CD4-positive, CD25-positive, alpha-beta regulatory T cell (primary cell): Measurements from ENCODE around the gene AFF1. TPM values are rescaled to one million over a fixed set of nuclear protein-coding genes. Genes with fewer than 3 reads are reported as not detected.

Experiments used
- ATAC-seq, 2 donors: fragments of 150-1000 bp; cut with Tn5 transposase; one replicate each; pipeline ENCODE4 v1.10.0; 2021; ENCODE audit warnings: low read depth in 2 of 2, moderate number of reproducible peaks in 2 of 2, moderate library complexity in 1 of 2
- DNase-seq, 3 donors: peaks; one replicate each; pipeline versions ENCODE4 v3.0.0 to v3.0.0-alpha.2; 2012 to 2022; ENCODE audit warnings: mixed read lengths in 1 of 3
- H3K27ac ChIP-seq: one replicate; pipeline ENCODE4 v1.7.0; 2013; ENCODE audit warnings: mild to moderate bottlenecking, low read length; ENCODE audit not compliant: insufficient read depth, poor library complexity, severe bottlenecking
- H3K27me3 ChIP-seq: one replicate; pipeline ENCODE4 v1.7.0; 2013; ENCODE audit warnings: low read length; ENCODE audit not compliant: control insufficient read depth, insufficient read depth
- H3K36me3 ChIP-seq: one replicate; pipeline ENCODE4 v1.7.0; 2013; ENCODE audit warnings: mild to moderate bottlenecking, low read length, moderate library complexity; ENCODE audit not compliant: control insufficient read depth, insufficient read depth
- H3K4me1 ChIP-seq: 2 replicates; pipeline ENCODE4 v1.7.0; 2013; ENCODE audit warnings: mild to moderate bottlenecking, low read length; ENCODE audit not compliant: insufficient read depth, control insufficient read depth, poor library complexity, severe bottlenecking
- H3K4me3 ChIP-seq: one replicate; pipeline ENCODE4 v1.7.0; 2013; ENCODE audit warnings: low read depth, mild to moderate bottlenecking, low read length, moderate library complexity
- H3K9me3 ChIP-seq, 2 experiments: 1 replicate in 1 of 2; 2 replicates in 1 of 2; pipeline ENCODE4 v1.7.0; 2013; ENCODE audit warnings: low read length in 2 of 2, mild to moderate bottlenecking in 1 of 2, moderate library complexity in 1 of 2; ENCODE audit not compliant: control insufficient read depth in 2 of 2
- H3K27ac Mint-ChIP-seq, 3 donors: one replicate each; pipeline ENCODE4 v1.8.0; 2020 to 2022; ENCODE audit warnings: mild to moderate bottlenecking in 3 of 3, mixed read lengths in 3 of 3, moderate library complexity in 2 of 3
- H3K27me3 Mint-ChIP-seq: one replicate; pipeline ENCODE4 v1.8.0; 2022; ENCODE audit warnings: mild to moderate bottlenecking, mixed read lengths
- H3K36me3 Mint-ChIP-seq: one replicate; pipeline ENCODE4 v1.8.0; 2020; ENCODE audit warnings: mixed read lengths
- H3K4me1 Mint-ChIP-seq, 4 donors: one replicate each; pipeline ENCODE4 v1.8.0; 2020 to 2022; ENCODE audit warnings: mixed read lengths in 4 of 4, mild to moderate bottlenecking in 1 of 4
- H3K4me3 Mint-ChIP-seq, 4 donors: one replicate each; pipeline ENCODE4 v1.8.0; 2020 to 2022; ENCODE audit warnings: mild to moderate bottlenecking in 4 of 4, mixed read lengths in 4 of 4, moderate library complexity in 3 of 4
- H3K9me3 Mint-ChIP-seq, 7 donors: one replicate each; pipeline ENCODE4 v1.8.0; 2020 to 2022; ENCODE audit warnings: mixed read lengths in 7 of 7, mild to moderate bottlenecking in 3 of 7, moderate library complexity in 2 of 7
- polyA plus RNA-seq, 4 donors: library from polyadenylated mRNA; unstranded; fragments of 300-500 nt; fragmentation: Illumina TruSeq; gene quantifications; one replicate each; pipeline ENCODE4 v1.2.3, GENCODE V29; 2021
- total RNA-seq: library from RNA; stranded (reverse); gene quantifications from one replicate; pipeline ENCODE4 v1.2.3, GENCODE V29; 2022

Gene AFF1
- total and polyA plus RNA-seq, 5 donors from 2014 or later, result 18.1 to 122 (median 37.4) TPM

- Mint-ChIP-seq H3K27me3 (no peaks in the 10 kb centered on the region), H3K36me3 (peaks cover 20% of the 10 kb centered on the region), H3K9me3 (no peaks in the 10 kb centered on the region), H3K4me3 (no peak overlapping the region), H3K27ac (no peak overlapping the region), H3K4me1 (peaks cover 13 to 43% (median 29%) of the 10 kb centered on the region in 4 donors)
- DNase-seq (no peak), ATAC-seq (no peak)
- no peak overlapping the region for H3K27ac ChIP-seq
- H3K36me3 ChIP-seq, result peaks cover 6% of the 10 kb centered on the region
- H3K4me1 ChIP-seq, result peaks cover 13% of the 10 kb centered on the region
- no peaks in the 10 kb centered on the region for H3K27me3 ChIP-seq
- no peaks in the 10 kb centered on the region for H3K9me3 ChIP-seq
- H3K4me3 ChIP-seq, result no peak overlapping the region
Measured at GRCh38 chr4:86963697-86964096, 28.9 kb downstream of the AFF1 start.

DNA sequence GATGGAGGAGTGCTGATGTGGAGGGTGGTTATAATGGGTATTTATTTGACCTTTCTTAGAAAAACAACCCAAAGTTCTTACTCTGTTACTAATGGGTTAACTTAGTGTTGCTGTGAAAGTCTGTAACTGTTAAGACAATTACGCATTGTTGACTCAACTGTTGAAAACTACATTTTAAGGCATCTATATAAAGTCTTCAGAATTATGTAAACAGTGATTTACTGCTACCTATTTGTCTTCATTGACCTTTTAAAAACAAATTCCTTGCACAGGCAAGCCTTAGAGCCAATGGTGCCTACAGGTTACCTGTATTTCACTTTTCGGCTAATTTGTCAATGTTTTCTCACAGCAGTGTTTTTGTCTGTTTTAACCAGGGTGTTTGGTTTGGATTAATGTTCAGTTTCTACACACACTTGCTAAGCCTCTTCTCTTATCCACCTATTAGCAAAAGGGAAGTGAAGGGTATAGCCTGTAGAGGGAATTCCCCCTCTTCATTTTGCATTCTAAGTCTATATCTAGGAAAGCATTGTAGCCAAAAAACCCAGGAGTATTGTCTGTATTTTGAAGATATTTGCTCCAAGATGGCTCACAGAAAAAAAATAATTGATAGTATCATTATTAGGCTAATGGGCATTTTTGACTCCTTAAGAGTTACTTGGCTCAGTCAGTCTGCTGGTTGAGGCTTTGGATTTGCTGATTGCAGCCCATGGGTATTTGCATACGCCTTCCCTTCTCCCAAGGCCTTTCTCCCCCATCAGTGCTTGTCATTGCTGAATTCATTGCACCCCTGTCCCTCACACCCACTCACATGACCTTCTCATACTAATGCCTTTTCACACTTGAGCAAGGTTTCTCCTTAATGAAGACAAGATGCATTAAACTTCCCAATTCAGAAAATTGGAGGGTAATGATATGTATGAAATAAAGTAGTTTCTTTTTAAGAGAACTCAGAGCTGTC is 30.5 kb downstream of the AFF1 start:
- Mint-ChIP-seq H3K9me3 (no peaks in the 10 kb centered on the region), H3K4me1 (peaks cover 9 to 31% (median 24%) of the 10 kb centered on the region in 4 donors), H3K4me3 (peak overlapping the region in 1 of 4 donors; percentile 47), H3K36me3 (peaks cover 17% of the 10 kb centered on the region), H3K27me3 (no peaks in the 10 kb centered on the region), H3K27ac (no peak overlapping the region)
- peaks cover 6% of the 10 kb centered on the region for H3K36me3 ChIP-seq
- peaks cover 13% of the 10 kb centered on the region for H3K4me1 ChIP-seq
- ATAC-seq (no peak), DNase-seq (no peak)
- no peaks in the 10 kb centered on the region for H3K9me3 ChIP-seq
- H3K27ac ChIP-seq, result no peak overlapping the region
- no peaks in the 10 kb centered on the region for H3K27me3 ChIP-seq
- no peak overlapping the region for H3K4me3 ChIP-seq

DNA sequence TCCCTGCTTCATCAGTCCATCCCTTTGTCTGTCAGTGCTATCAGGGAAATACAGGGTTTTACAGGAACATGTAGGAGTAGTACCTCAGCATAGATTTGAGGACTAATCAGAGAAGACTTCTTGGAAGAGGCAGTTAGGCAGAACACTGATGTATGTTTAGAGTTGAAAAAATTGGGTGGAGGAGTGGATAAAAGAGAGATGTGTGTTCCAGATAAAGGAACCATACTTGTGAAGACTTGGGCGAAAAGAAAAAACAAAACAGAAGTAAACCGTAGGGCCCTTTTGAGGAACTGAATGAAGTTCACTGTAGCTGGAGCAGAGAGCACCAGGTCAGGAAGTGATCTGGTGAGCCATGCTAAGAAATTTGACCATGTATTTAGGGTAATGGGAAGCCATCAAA is 32.3 kb downstream of the AFF1 start:
- ATAC-seq (no peak), DNase-seq (no peak)
- Histone ChIP-seq H3K27ac (no peak overlapping the region), H3K9me3 (no peaks in the 10 kb centered on the region), H3K4me1 (peaks cover 13% of the 10 kb centered on the region), H3K27me3 (no peaks in the 10 kb centered on the region), H3K4me3 (no peak overlapping the region), H3K36me3 (peaks cover 2% of the 10 kb centered on the region)
- Mint-ChIP-seq H3K9me3 (no peaks in the 10 kb centered on the region), H3K27ac (no peak overlapping the region), H3K4me3 (no peak overlapping the region), H3K4me1 (peaks cover 18 to 29% (median 24%) of the 10 kb centered on the region in 4 donors), H3K27me3 (no peaks in the 10 kb centered on the region), H3K36me3 (peaks cover 7% of the 10 kb centered on the region)

DNA sequence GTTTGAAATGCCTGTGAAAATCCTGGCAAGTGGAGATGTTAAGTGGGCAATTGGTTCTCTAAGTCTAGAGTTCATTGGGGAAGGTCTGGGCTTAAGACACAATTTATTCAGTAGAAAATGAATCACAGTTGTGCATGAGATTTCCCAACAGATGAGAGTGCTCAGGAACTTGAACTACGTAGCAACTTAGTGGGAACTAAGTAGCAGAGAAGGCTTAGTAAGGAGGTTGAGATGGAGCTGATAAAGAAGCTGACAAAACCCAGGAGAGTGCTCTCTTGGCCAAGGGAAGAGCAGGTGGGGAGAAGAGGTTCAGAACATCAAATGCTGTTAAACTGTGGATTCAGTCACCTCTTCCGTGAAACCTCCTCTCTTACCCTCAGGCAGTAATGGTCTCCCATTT is 33.0 kb downstream of the AFF1 start:
- Histone ChIP-seq H3K27ac (no peak overlapping the region), H3K4me3 (no peak overlapping the region), H3K4me1 (peaks cover 13% of the 10 kb centered on the region), H3K27me3 (no peaks in the 10 kb centered on the region), H3K9me3 (no peaks in the 10 kb centered on the region), H3K36me3 (peaks cover 2% of the 10 kb centered on the region)
- ATAC-seq, result no peak
- no peak for DNase-seq
- Mint-ChIP-seq H3K9me3 (no peaks in the 10 kb centered on the region), H3K36me3 (peaks cover 5% of the 10 kb centered on the region), H3K4me3 (no peak overlapping the region), H3K4me1 (peaks cover 19 to 30% (median 25%) of the 10 kb centered on the region in 4 donors), H3K27ac (no peak overlapping the region), H3K27me3 (no peaks in the 10 kb centered on the region)

DNA sequence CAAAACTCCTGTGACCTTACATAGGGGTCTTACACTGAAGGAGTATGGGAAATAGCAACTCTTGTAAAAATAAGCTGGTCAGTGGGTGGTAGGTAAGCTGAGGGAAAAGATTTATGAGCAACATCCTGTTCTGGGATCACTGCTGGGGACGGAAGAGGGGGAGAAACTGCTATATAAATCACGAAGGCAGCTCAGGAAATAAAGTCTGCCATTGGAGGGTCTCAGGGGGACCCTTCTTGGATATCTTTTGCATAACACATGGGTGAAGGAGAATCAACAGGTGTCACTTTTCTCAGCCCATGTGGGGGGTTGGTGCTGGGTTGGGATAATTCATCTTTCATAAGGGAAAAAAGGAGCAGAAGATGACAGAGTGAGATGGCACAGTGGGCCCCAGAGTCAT is 33.7 kb downstream of the AFF1 start:
- Mint-ChIP-seq H3K27me3 (no peaks in the 10 kb centered on the region), H3K36me3 (no peaks in the 10 kb centered on the region), H3K27ac (no peak overlapping the region), H3K4me1 (peaks cover 20 to 33% (median 26%) of the 10 kb centered on the region in 4 donors), H3K4me3 (no peak overlapping the region), H3K9me3 (no peaks in the 10 kb centered on the region)
- no peak for DNase-seq
- H3K27ac ChIP-seq, result no peak overlapping the region
- ATAC-seq, result no peak
- H3K36me3 ChIP-seq, result peaks cover 2% of the 10 kb centered on the region
- no peaks in the 10 kb centered on the region for H3K9me3 ChIP-seq
- H3K4me3 ChIP-seq, result no peak overlapping the region
- H3K4me1 ChIP-seq, result peaks cover 13% of the 10 kb centered on the region
- H3K27me3 ChIP-seq, result no peaks in the 10 kb centered on the region

- no peak overlapping the region for H3K27ac ChIP-seq
- no peak for ATAC-seq
Measured at GRCh38 chr4:86970447-86971354, 35.9 kb downstream of the AFF1 start.

GRCh38 chr4:86971355-86971683 is 36.5 kb downstream of the AFF1 start:
- no peak overlapping the region for H3K4me3 Mint-ChIP-seq
- H3K9me3 Mint-ChIP-seq, result no peaks in the 10 kb centered on the region
- H3K27ac Mint-ChIP-seq, result peak overlapping the region in 1 of 3 donors; percentile 59
- no peak for DNase-seq
- no peak overlapping the region for H3K4me3 ChIP-seq
- no peaks in the 10 kb centered on the region for H3K27me3 ChIP-seq
- H3K27me3 Mint-ChIP-seq, result no peaks in the 10 kb centered on the region
- peaks cover 34 to 51% (median 43%) of the 10 kb centered on the region in 4 donors for H3K4me1 Mint-ChIP-seq
- H3K27ac ChIP-seq, result no peak overlapping the region
- no peak for ATAC-seq
- peaks cover 2% of the 10 kb centered on the region for H3K36me3 ChIP-seq
- no peaks in the 10 kb centered on the region for H3K36me3 Mint-ChIP-seq
- H3K9me3 ChIP-seq, result no peaks in the 10 kb centered on the region
- peaks cover 17% of the 10 kb centered on the region for H3K4me1 ChIP-seq

More at GRCh38 chr4:86970447-86971354, 35.9 kb downstream of the AFF1 start:
- H3K4me3 ChIP-seq, result no peak overlapping the region
- peaks cover 12% of the 10 kb centered on the region for H3K4me1 ChIP-seq
- Mint-ChIP-seq H3K36me3 (no peaks in the 10 kb centered on the region), H3K27ac (peak overlapping the region in 2 of 3 donors; percentile 48 to 72), H3K4me3 (peak overlapping the region in 1 of 4 donors; percentile 11), H3K9me3 (no peaks in the 10 kb centered on the region), H3K4me1 (peaks cover 29 to 45% (median 37%) of the 10 kb centered on the region in 4 donors), H3K27me3 (no peaks in the 10 kb centered on the region)
- no peaks in the 10 kb centered on the region for H3K9me3 ChIP-seq
- no peaks in the 10 kb centered on the region for H3K27me3 ChIP-seq
- H3K36me3 ChIP-seq, result peaks cover 2% of the 10 kb centered on the region
- DNase-seq, result no peak
